ENCODE measurements around the gene CAMTA1. TPM values are rescaled to one million over a fixed set of nuclear protein-coding genes. Genes with fewer than 3 reads are reported as not detected.

CAMTA1 gene
- total and polyA plus RNA-seq, 4 donors: 18.0 to 93.5 (median 35.8) TPM

- Histone ChIP-seq H3K9ac (ENCODE audit: low read depth in 1 of 2, low read length in 2 of 2) (no peak overlapping the region), H3K9me3 (ENCODE audit: control insufficient read depth in 4 of 4, low read length in 3 of 4) (no peaks in the 10 kb centered on the region), H3K36me3 (ENCODE audit: control insufficient read depth in 4 of 4, insufficient read depth in 3 of 4, low read depth in 1 of 4, low read length in 3 of 4) (no peaks in the 10 kb centered on the region), H3K4me1 (ENCODE audit: control insufficient read depth in 4 of 4, insufficient read depth in 4 of 4, low read length in 3 of 4) (peaks cover 0 to 6% (median 0%) of the 10 kb centered on the region in 4 donors), H3K4me3 (ENCODE audit: low read depth in 1 of 3, low read length in 3 of 3) (no peak overlapping the region), H3K27ac (ENCODE audit: low read depth in 1 of 2, low read length in 2 of 2) (no peak overlapping the region), H3K27me3 (ENCODE audit: control insufficient read depth in 4 of 4, insufficient read depth in 4 of 4, low read length in 3 of 4) (no peaks in the 10 kb centered on the region)
- no peak for TF ChIP-seq FOXA2 (IDR thresholded peaks at IDR 0.05)
- no peak for TF ChIP-seq TAF1 (conservative IDR thresholded peaks at IDR 0.05)
- TF ChIP-seq HNF4G (IDR thresholded peaks at IDR 0.05): no peak
- no peak for TF ChIP-seq HNF4A (conservative IDR thresholded peaks at IDR 0.05)
- TF ChIP-seq REST (IDR thresholded peaks at IDR 0.05): no peak
- no peak for DNase-seq (ENCODE audit: low spot score)
- WGBS: 96% methylated on average over 5 of the region's 5 CpGs
Observed at GRCh38 chr1:6909401-6909800, 124.1 kb downstream of the CAMTA1 start.

- no peak overlapping the region for H3K4me3 ChIP-seq (ENCODE audit: low read depth in 1 of 3, low read length in 3 of 3)
- H3K27ac ChIP-seq (ENCODE audit: low read depth in 1 of 2, low read length in 2 of 2): no peak overlapping the region
- no peaks in the 10 kb centered on the region for H3K9me3 ChIP-seq (ENCODE audit: control insufficient read depth in 4 of 4, low read length in 3 of 4)
- peaks cover 0 to 6% (median 0%) of the 10 kb centered on the region in 4 donors for H3K4me1 ChIP-seq (ENCODE audit: control insufficient read depth in 4 of 4, insufficient read depth in 4 of 4, low read length in 3 of 4)
- TF ChIP-seq YY1 (IDR thresholded peaks at IDR 0.05) (peak; percentile 26), HNF4A (conservative IDR thresholded peaks at IDR 0.05) (peak in 1 of 2 donors; percentile 40), RXRA (IDR thresholded peaks at IDR 0.05) (peak in 1 of 2 donors; percentile 36), ATF3 (IDR thresholded peaks at IDR 0.05) (no peak), REST (IDR thresholded peaks at IDR 0.05) (no peak)
- no peaks in the 10 kb centered on the region for H3K27me3 ChIP-seq (ENCODE audit: control insufficient read depth in 4 of 4, insufficient read depth in 4 of 4, low read length in 3 of 4)
- WGBS: 40% methylated on average over 1 of the region's 1 CpG
- H3K36me3 ChIP-seq (ENCODE audit: control insufficient read depth in 4 of 4, insufficient read depth in 3 of 4, low read depth in 1 of 4, low read length in 3 of 4): no peaks in the 10 kb centered on the region
- DNase-seq (ENCODE audit: low spot score): no peak
- no peak overlapping the region for H3K9ac ChIP-seq (ENCODE audit: low read depth in 1 of 2, low read length in 2 of 2)
Observed at GRCh38 chr1:6909857-6910256, 124.6 kb downstream of the CAMTA1 start.

All from liver (tissue), 9 donors.